Motor neuron (in vitro differentiated cells): Measurements from ENCODE around the gene GALR1. TPM values are rescaled to one million over a fixed set of nuclear protein-coding genes. Genes with fewer than 3 reads are reported as not detected.

ENCODE experiments used
- ATAC-seq, 8 experiments: fragments of 200-7000 bp; cut with Tn5 transposase; replicated peaks in 6 of 8; 2 replicates each; pipeline ENCODE4 v1.8.0; 2021; ENCODE audit warnings: mild to moderate bottlenecking in 8 of 8, moderate library complexity in 8 of 8
- H3K27ac ChIP-seq, 2 donors: fragments of 250-450 bp; sonication (Bioruptor Pico); 2 replicates each; pipeline ENCODE4 v1.9.0; 2021; ENCODE audit warnings: antibody characterized with exemption in 2 of 2, mild to moderate bottlenecking in 2 of 2, moderate library complexity in 1 of 2
- H3K4me1 ChIP-seq, 2 donors: fragments of 250-450 bp; sonication (Bioruptor Pico); replicated peaks in 1 of 2; 2 replicates each; pipeline ENCODE4 v1.6.1; 2021; ENCODE audit warnings: antibody characterized with exemption in 2 of 2, mild to moderate bottlenecking in 2 of 2, moderate library complexity in 1 of 2
- H3K4me3 ChIP-seq, 5 donors: fragments of 250-450 bp; sonication (Bioruptor Pico); 2 replicates each; pipeline ENCODE4 v1.9.0; 2021; ENCODE audit warnings: antibody characterized with exemption in 5 of 5, mild to moderate bottlenecking in 5 of 5, moderate library complexity in 4 of 5
- WGBS, 10 experiments: fragments of 450-650 bp; shearing (Covaris generic); methylation state at CpG; one replicate each; pipeline ENCODE4 v1.0.0; 2022; 5-methylcytosine and 5-hydroxymethylcytosine counted together
- in situ Hi-C, 9 experiments: fragments of 400-800 bp; cut with MboI; loops; one replicate each; pipeline ENCODE4 v1.15.0; 2021; ENCODE audit warnings: low sequenced_read_pairs in 9 of 9, low pct_unique_long_range_greater_than_20kb in 2 of 9; ENCODE audit not compliant: unreplicated experiment in 9 of 9
- total RNA-seq, 8 experiments: library from RNA; unstranded; fragments of 300-600 nt; gene quantifications; 2 replicates each; pipeline versions ENCODE4 v1.2.3 to v1.2.4, GENCODE V29; 2022

Gene GALR1
- total RNA-seq, 8 experiments from 2014 or later, result 0.05 to 8.0 (median 0.40) TPM

- H3K4me1 ChIP-seq, result no peaks in the 10 kb centered on the region
- WGBS, 10 experiments, result 80 to 100% (median 94%) methylated on average over 1 to 3 of the region's 6 CpGs; no CpG with 5 or more reads in 5 of the 10 experiments
- no peak overlapping the region for H3K4me3 ChIP-seq
- ATAC-seq, result no peak
- in situ Hi-C loops, result no loop called here
- H3K27ac ChIP-seq, result no peak overlapping the region
These were observed 64.9 kb downstream of the GALR1 start for GRCh38 chr18:77314511-77314910.

- ATAC-seq, result no peak
- in situ Hi-C loops, result no loop called here
- H3K4me3 ChIP-seq, result no peak overlapping the region
- no peaks in the 10 kb centered on the region for H3K4me1 ChIP-seq
- H3K27ac ChIP-seq, result no peak overlapping the region
- 10 to 100% (median 87%) methylated on average over 2 to 8 of the region's 10 CpGs; no CpG with 5 or more reads in 2 of the 10 experiments for WGBS, 10 experiments
These were observed 65.3 kb downstream of the GALR1 start for GRCh38 chr18:77314952-77315351.

GRCh38 chr18:77316008-77316407, 66.4 kb downstream of the GALR1 start:
- no peak overlapping the region for H3K4me3 ChIP-seq
- H3K27ac ChIP-seq, result no peak overlapping the region
- ATAC-seq, result no peak
- WGBS, 10 experiments, result 33 to 100% (median 81%) methylated on average over 1 to 3 of the region's 3 CpGs; no CpG with 5 or more reads in 6 of the 10 experiments
- in situ Hi-C loops, result no loop called here
- peaks cover 0 to 5% of the 10 kb centered on the region in 2 donors for H3K4me1 ChIP-seq

GRCh38 chr18:77316641-77317040, 67.0 kb downstream of the GALR1 start:
- Histone ChIP-seq H3K4me1 (peaks cover 0 to 7% of the 10 kb centered on the region in 2 donors), H3K4me3 (no peak overlapping the region), H3K27ac (no peak overlapping the region)
- ATAC-seq, result no peak
- WGBS, 10 experiments, result 6 to 89% (median 61%) methylated on average over 2 to 4 of the region's 4 CpGs; no CpG with 5 or more reads in 3 of the 10 experiments
- in situ Hi-C loops, result no loop called here

- Histone ChIP-seq H3K27ac (no peak overlapping the region), H3K4me1 (peaks cover 4 to 14% of the 10 kb centered on the region in 2 donors), H3K4me3 (no peak overlapping the region)
- in situ Hi-C loops, result no loop called here
- peak in 5 of 8 experiments; percentile 65 to 94 (median 87) for ATAC-seq
- 23 to 100% (median 66%) methylated on average over 1 to 5 of the region's 5 CpGs for WGBS, 10 experiments
These were observed 71.4 kb downstream of the GALR1 start for GRCh38 chr18:77320971-77321559.

- Histone ChIP-seq H3K4me1 (peaks cover 4 to 14% of the 10 kb centered on the region in 2 donors), H3K4me3 (no peak overlapping the region), H3K27ac (no peak overlapping the region)
- in situ Hi-C loops, result no loop called here
- ATAC-seq, result peak in 5 of 8 experiments; percentile 33 to 82 (median 78)
- 64 to 88% (median 79%) methylated on average over 3 to 15 of the region's 23 CpGs; no CpG with 5 or more reads in 2 of the 10 experiments for WGBS, 10 experiments
These were observed 72.5 kb downstream of the GALR1 start for GRCh38 chr18:77321823-77322805.

- Histone ChIP-seq H3K27ac (no peak overlapping the region), H3K4me1 (peaks cover 4 to 14% of the 10 kb centered on the region in 2 donors), H3K4me3 (no peak overlapping the region)
- 5 to 92% (median 58%) methylated on average over 1 to 12 of the region's 12 CpGs; no CpG with 5 or more reads in 2 of the 10 experiments for WGBS, 10 experiments
- ATAC-seq, result no peak
- in situ Hi-C loops, result no loop called here
These were observed 74.1 kb downstream of the GALR1 start for GRCh38 chr18:77323640-77324299.

Other genes starting within 250 kb of the GALR1 start
- gene MBP, start 117.1 kb upstream of the GALR1 start, total RNA-seq, result 10 to 100 TPM in 2 of 8 experiments, 1 to 10 TPM in 6; 1.6 to 52.1 (median 4.0) TPM